ENCODE measurements around the gene MLH3.

The MLH3 gene

DNA sequence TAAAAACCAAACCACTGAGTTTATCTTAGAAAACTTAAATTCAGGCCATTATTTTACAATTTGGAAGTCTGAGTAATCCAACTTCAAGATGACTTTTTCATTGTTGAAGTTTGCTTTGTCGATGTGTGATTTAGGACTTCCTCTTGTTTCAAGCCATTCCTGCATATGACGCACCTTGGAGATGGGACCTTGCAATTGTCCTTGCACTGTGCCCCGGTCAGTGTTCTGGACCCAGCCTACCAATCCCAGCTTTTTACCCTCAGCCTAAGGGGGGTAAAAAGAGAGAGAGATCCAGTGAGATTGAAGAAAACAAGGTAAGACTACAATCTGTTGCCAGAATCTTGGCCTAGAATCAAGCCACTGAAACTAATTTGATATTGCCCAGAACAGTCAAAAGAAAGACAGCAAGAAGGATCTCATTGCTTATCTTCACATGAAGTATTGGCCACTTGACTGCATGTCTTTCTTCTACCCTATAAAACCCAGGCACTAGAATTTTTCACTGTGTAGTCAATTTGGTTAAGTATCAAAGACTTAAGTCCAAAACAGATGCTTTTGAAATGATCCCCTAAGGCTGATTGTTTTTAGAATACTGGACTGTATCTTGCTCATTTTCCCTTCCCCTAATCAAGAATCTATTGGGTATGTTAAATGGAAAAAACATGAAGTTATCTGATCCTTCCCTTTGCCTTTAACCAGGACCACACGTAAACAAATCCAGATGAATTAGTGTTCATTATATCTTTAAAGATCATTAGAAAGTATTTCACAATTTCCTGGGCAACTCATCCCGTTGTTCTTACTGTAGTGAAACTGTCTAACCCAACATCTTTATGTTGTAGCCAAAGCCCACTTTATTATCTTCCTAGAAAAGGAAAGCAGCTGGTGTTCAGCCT lies 2.4 kb upstream of the MLH3 start:
- Histone ChIP-seq H3K36me3 (peaks cover 6% of the 10 kb centered on the region), H3K4me3 (ENCODE audit: low read depth, low read length) (no peak overlapping the region), H3K27me3 (no peaks in the 10 kb centered on the region), H3K4me1 (peaks cover 9% of the 10 kb centered on the region), H3K9me3 (no peaks in the 10 kb centered on the region)
- no peak for DNase-seq
- TF ChIP-seq, protein P1, sequence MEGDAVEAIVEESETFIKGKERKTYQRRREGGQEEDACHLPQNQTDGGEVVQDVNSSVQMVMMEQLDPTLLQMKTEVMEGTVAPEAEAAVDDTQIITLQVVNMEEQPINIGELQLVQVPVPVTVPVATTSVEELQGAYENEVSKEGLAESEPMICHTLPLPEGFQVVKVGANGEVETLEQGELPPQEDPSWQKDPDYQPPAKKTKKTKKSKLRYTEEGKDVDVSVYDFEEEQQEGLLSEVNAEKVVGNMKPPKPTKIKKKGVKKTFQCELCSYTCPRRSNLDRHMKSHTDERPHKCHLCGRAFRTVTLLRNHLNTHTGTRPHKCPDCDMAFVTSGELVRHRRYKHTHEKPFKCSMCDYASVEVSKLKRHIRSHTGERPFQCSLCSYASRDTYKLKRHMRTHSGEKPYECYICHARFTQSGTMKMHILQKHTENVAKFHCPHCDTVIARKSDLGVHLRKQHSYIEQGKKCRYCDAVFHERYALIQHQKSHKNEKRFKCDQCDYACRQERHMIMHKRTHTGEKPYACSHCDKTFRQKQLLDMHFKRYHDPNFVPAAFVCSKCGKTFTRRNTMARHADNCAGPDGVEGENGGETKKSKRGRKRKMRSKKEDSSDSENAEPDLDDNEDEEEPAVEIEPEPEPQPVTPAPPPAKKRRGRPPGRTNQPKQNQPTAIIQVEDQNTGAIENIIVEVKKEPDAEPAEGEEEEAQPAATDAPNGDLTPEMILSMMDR (IDR thresholded peaks at IDR 0.05; ENCODE audit: low read depth, low read length): no peak

DNA sequence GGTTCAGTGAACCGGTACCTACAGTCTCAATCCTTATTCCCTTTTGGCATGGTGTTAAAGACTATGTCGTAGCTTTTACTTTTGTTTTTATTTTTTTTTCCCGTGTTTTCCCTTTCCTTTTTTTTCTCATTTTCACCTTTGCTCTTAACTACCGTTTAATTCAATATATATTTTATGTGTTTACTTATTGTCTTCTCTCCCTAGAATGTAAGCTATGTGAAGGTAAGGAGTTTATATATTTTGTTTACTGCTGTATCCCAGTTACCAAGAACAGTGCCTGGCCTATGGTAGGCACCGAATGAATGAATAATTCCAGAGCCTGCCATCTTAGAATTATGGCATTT lies 261 bp upstream of the MLH3 start:
- TF ChIP-seq, protein P1 (IDR thresholded peaks at IDR 0.05; ENCODE audit: low read depth, low read length): no peak
- Histone ChIP-seq H3K9me3 (no peaks in the 10 kb centered on the region), H3K27me3 (no peaks in the 10 kb centered on the region), H3K4me3 (ENCODE audit: low read depth, low read length) (peak overlapping the region; percentile 72), H3K4me1 (peaks cover 9% of the 10 kb centered on the region), H3K36me3 (peaks cover 6% of the 10 kb centered on the region)
- DNase-seq: no peak

DNA sequence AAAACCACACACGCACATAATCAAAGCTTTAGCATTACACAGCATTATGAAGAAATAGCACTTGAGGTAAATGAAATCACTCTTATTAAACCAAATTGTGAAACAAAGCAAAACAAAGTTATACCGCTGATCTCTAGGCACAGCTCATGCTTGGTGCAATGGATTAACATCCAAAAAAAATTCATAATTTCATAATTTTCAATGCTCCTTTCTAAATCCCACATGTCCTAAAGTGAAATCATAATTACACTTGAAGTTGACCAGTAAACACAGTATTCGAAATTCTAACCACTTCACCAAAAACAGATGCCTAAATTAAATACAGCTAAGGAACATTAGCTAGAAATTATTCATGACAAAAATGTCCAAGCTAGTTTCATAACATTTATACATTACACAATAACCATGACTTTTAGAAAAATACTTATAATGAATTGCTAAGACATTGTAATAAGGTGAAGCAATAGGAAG lies 1.5 kb downstream of the MLH3 start:
- peaks cover 9% of the 10 kb centered on the region for H3K4me1 ChIP-seq
- no peaks in the 10 kb centered on the region for H3K9me3 ChIP-seq
- H3K27me3 ChIP-seq: no peaks in the 10 kb centered on the region
- H3K36me3 ChIP-seq: peaks cover 4% of the 10 kb centered on the region; the same call in 1 of the 2 replicates
- DNase-seq: no peak
- H3K4me3 ChIP-seq (ENCODE audit: low read depth, low read length): no peak overlapping the region
- TF ChIP-seq, protein P1 (IDR thresholded peaks at IDR 0.05; ENCODE audit: low read depth, low read length): no peak

DNA sequence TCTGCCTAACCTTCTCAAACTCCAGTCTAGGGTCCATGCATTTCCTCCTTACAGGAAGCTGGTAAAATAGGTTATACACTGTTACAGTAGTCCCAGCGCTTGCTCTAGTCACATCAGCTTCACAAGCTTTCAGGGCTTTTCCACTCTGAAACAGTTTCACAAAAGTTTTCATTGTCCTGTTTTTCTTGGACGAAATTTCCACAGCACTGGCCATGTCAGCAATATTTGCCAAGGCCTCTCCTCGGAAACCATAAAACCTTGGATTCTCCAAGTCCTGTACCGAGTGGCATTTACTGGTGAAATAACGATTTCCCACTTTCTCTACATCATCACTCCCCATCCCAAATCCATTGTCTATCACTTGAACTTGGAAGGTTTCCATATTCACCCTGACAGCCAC lies 2.1 kb downstream of the MLH3 start:
- Histone ChIP-seq H3K36me3 (peaks cover 9% of the 10 kb centered on the region; the same call in 1 of the 2 replicates), H3K4me1 (peaks cover 8% of the 10 kb centered on the region), H3K9me3 (no peaks in the 10 kb centered on the region), H3K4me3 (ENCODE audit: low read depth, low read length) (no peak overlapping the region), H3K27me3 (no peaks in the 10 kb centered on the region)
- TF ChIP-seq, protein P1 (IDR thresholded peaks at IDR 0.05; ENCODE audit: low read depth, low read length): no peak
- DNase-seq: no peak

DNA sequence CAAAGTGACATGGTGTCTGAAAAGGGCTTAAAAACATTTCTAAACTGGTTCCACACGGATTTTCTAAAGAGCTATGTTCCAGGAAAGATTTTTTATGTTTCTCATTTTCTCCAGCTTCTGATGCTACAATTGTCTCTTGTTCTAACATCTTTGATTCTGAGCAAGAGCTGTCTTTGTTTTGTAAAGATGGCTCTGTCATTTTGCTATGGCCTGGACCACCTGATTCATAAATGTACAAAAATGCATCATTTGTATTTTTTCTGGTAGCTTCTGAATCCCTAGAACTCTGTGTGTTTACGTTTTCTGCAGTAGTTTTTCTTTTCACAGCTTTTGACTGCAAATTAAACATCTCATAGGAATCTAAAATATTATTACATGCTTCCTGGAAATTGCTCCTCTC lies 3.2 kb downstream of the MLH3 start:
- no peaks in the 10 kb centered on the region for H3K9me3 ChIP-seq

More for the DNA sequence above, 3.2 kb downstream of the MLH3 start:
- Histone ChIP-seq H3K27me3 (no peaks in the 10 kb centered on the region), H3K4me1 (no peaks in the 10 kb centered on the region; the same call in 1 of the 2 replicates), H3K4me3 (ENCODE audit: low read depth, low read length) (no peak overlapping the region), H3K36me3 (peaks cover 10% of the 10 kb centered on the region)
- TF ChIP-seq, protein P1 (IDR thresholded peaks at IDR 0.05; ENCODE audit: low read depth, low read length): no peak
- DNase-seq: no peak

Data from BE2C (cell line).